ENCODE data around the gene KCNE1. TPM values are rescaled to one million over a fixed set of nuclear protein-coding genes. Genes with fewer than 3 reads are reported as not detected.
A peak's percentile ranks its signal among the peaks of the same experiment; 100 is the strongest.

KCNE1 gene
- total RNA-seq, 1 donor from 2014 or later = 0.51 TPM

DNA sequence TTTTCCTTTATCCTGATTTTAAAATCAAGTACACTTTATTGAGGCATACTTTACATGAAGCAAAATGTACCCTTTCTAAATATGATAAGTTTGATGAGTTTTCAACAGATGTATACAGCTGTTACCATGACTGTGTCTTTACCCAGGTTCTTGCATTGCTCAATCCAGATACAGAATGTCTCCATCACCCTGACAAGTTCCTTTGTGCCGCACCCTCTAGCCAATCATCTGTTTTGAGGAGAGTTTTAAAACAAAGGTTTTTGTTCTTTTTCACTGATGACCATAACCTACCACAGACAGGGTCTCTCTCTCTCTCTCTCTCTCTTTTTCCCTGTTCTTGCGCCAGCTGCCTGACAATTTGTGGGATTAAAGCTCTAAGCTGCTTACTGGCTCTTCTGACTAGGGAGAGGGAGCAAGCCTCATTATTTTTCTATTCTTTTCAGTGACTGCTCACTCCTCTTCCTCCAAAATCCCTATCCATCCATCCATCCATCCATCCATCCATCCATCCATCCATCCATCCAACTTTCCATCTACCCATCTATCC is 1.2 kb upstream of the KCNE1 start:
- DNase-seq (ENCODE audit: extremely low spot score, unreplicated experiment) = no peak
- Mint-ChIP-seq H3K27me3 (no peaks in the 10 kb centered on the region), H3K27ac (no peak overlapping the region), H3K9me3 (no peaks in the 10 kb centered on the region), H3K36me3 (peaks cover 13% of the 10 kb centered on the region), H3K4me3 (no peak overlapping the region), H3K4me1 (ENCODE audit: unreplicated experiment) (peaks cover 4% of the 10 kb centered on the region)
- TF ChIP-seq, protein P1, sequence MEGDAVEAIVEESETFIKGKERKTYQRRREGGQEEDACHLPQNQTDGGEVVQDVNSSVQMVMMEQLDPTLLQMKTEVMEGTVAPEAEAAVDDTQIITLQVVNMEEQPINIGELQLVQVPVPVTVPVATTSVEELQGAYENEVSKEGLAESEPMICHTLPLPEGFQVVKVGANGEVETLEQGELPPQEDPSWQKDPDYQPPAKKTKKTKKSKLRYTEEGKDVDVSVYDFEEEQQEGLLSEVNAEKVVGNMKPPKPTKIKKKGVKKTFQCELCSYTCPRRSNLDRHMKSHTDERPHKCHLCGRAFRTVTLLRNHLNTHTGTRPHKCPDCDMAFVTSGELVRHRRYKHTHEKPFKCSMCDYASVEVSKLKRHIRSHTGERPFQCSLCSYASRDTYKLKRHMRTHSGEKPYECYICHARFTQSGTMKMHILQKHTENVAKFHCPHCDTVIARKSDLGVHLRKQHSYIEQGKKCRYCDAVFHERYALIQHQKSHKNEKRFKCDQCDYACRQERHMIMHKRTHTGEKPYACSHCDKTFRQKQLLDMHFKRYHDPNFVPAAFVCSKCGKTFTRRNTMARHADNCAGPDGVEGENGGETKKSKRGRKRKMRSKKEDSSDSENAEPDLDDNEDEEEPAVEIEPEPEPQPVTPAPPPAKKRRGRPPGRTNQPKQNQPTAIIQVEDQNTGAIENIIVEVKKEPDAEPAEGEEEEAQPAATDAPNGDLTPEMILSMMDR (conservative IDR thresholded peaks at IDR 0.05) = no peak

DNA sequence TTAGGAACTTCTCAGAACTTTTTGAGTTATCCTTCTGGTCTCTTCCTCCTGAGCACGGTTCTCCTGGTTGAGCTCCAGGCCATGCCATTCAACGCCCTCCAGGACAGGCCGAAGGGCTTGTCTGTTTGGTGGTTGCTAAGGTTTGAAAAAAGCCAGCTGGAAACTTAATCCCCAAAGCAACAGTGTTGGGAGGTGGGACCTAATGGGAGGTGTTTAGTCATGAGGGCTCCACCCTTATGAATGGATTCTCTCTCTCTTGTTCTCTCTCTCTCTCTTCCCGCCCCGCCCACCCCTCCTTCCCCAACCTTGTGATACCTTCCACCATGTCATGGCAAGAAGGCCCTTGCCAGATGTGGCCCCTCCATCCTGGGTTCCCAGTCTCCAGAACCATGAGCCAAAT is 829 bp downstream of the KCNE1 start:
- Mint-ChIP-seq H3K27ac (no peak overlapping the region), H3K36me3 (no peaks in the 10 kb centered on the region), H3K4me3 (no peak overlapping the region), H3K9me3 (no peaks in the 10 kb centered on the region), H3K27me3 (peaks cover 2% of the 10 kb centered on the region), H3K4me1 (ENCODE audit: unreplicated experiment) (peaks cover 4% of the 10 kb centered on the region)
- TF ChIP-seq, protein P1 (conservative IDR thresholded peaks at IDR 0.05) = no peak
- no peak for DNase-seq (ENCODE audit: extremely low spot score, unreplicated experiment)

DNA sequence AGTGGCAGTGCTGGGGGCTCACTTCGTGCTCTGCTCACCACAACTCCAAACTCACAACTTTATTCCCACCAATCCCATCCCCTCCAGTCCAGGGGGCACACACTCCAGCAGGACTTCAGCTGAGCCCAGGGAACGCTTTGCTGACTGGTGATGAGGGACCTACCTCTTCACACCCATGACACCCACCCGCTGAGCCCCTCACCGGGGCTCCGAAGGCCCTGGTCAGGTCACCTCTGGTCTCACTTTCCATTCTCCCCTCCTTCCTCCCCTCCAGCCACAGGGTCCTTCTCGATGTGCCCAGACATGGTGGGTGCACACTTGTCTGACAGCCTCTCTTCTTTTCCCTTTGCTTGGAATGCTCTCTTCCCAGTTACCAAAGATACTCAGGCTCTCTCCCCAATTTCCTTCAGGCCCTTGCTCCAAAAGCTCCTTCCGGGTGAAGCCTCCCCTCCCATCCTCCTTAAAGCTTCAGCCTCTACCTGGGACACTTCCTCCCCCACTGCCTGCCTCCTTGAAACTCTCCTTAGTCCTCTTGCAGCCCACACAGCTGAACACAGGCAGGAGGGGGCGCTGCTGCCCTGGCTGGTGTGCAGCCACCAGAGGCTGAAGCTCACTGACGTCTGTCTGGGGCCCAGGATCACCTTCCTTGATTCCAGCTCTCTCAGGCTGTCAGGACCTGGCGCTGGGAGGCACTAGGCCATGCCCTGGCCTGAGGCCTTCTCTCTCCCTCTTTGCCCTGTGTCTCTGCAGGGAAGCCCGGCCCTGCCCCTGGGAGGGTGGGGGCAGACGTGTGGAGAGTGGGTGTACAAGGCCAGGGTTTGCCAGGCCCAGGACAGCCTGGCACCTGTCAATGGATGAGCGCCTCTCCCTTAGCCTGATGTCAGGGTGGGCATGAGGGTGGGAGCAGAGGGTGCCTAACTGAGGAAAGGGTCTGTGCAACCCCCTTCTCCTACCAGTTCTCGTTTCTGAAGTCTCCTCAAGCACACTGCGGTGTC is 1.6 kb downstream of the KCNE1 start:
- H3K4me1 Mint-ChIP-seq (ENCODE audit: unreplicated experiment) = peaks cover 4% of the 10 kb centered on the region
- no peaks in the 10 kb centered on the region for H3K36me3 Mint-ChIP-seq
- H3K27me3 Mint-ChIP-seq = peaks cover 3% of the 10 kb centered on the region
- TF ChIP-seq, protein P1 (conservative IDR thresholded peaks at IDR 0.05) = peak; percentile 65
- no peak overlapping the region for H3K27ac Mint-ChIP-seq
- DNase-seq (ENCODE audit: extremely low spot score, unreplicated experiment) = no peak
- no peaks in the 10 kb centered on the region for H3K9me3 Mint-ChIP-seq
- no peak overlapping the region for H3K4me3 Mint-ChIP-seq

DNA sequence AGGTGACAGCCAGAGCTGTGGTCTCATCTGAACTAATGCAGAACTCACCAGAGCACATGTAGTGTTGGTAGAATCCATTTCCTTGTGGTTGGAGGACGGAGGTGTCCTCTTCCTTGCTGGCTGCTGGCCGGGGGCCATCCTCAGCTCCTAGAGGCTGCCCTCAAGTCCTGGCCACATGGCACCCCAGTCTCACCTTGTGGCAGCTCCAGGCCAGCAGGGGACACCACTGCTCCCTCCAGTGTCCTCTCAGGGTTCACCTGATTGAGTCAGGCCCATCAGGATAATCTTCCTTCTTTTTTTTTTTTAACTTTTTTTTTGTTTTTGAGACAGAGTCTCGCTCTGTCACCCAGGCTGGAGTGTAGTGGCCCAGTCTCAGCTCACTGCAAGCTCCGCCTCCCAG is 2.9 kb downstream of the KCNE1 start:
- no peak overlapping the region for H3K27ac Mint-ChIP-seq
- peaks cover 3% of the 10 kb centered on the region for H3K27me3 Mint-ChIP-seq
- no peaks in the 10 kb centered on the region for H3K36me3 Mint-ChIP-seq
- H3K4me3 Mint-ChIP-seq = no peak overlapping the region
- no peaks in the 10 kb centered on the region for H3K9me3 Mint-ChIP-seq
- H3K4me1 Mint-ChIP-seq (ENCODE audit: unreplicated experiment) = peaks cover 4% of the 10 kb centered on the region
- TF ChIP-seq, protein P1 (conservative IDR thresholded peaks at IDR 0.05) = no peak
- DNase-seq (ENCODE audit: extremely low spot score, unreplicated experiment) = no peak

DNA sequence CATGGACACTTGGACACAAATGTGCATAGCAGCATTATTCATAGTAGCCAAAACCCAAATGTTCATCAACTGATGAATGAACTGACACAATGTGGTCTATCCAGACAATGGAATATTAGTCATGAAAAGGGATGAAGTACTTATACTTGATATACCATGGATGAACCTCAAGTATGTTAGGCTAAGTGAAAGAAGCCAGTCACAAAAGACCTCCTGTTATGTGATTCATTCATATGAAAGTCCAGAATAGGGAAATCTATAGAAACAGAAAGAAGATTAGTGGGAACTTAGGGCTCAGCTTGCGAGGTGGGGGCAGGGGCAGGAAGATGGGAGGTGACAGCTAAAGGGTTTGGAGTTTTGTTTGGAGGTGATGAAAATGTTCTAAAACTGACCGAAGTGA is 7.4 kb downstream of the KCNE1 start:
- TF ChIP-seq, protein P1 (conservative IDR thresholded peaks at IDR 0.05) = no peak
- H3K27ac Mint-ChIP-seq = no peak overlapping the region
- no peaks in the 10 kb centered on the region for H3K36me3 Mint-ChIP-seq
- DNase-seq (ENCODE audit: extremely low spot score, unreplicated experiment) = no peak
- no peak overlapping the region for H3K4me3 Mint-ChIP-seq
- peaks cover 3% of the 10 kb centered on the region for H3K27me3 Mint-ChIP-seq
- no peaks in the 10 kb centered on the region for H3K4me1 Mint-ChIP-seq (ENCODE audit: unreplicated experiment)
- no peaks in the 10 kb centered on the region for H3K9me3 Mint-ChIP-seq
